ENCODE measurements around the gene SYNGR1.
A peak's percentile ranks its signal among the peaks of the same experiment; 100 is the strongest.

Gene SYNGR1

GRCh38 chr22:39349967-39350726, at the start of gene SYNGR1:
SYNGR1 (plus strand) TSS chr22:39349991; CDS start chr22:39350011, 20 bp downstream.
- no peak for DNase-seq (ENCODE audit: low read depth)

GRCh38 chr22:39300186-39300830, 49.5 kb upstream of the SYNGR1 start:
- no peak for DNase-seq (ENCODE audit: low read depth)

GRCh38 chr22:39301108-39301507, 48.7 kb upstream of the SYNGR1 start:
- DNase-seq (ENCODE audit: low read depth), result no peak

GRCh38 chr22:39301926-39302325, 47.9 kb upstream of the SYNGR1 start:
- DNase-seq (ENCODE audit: low read depth), result no peak

- DNase-seq (ENCODE audit: low read depth), result no peak
These were observed 47.3 kb upstream of the SYNGR1 start for GRCh38 chr22:39302431-39302960.

- DNase-seq (ENCODE audit: low read depth), result no peak
These were observed 46.4 kb upstream of the SYNGR1 start for GRCh38 chr22:39303358-39303757.

- no peak for DNase-seq (ENCODE audit: low read depth)
These were observed 45.7 kb upstream of the SYNGR1 start for GRCh38 chr22:39303892-39304671.

GRCh38 chr22:39306456-39307361, 43.1 kb upstream of the SYNGR1 start:
- DNase-seq (ENCODE audit: low read depth), result no peak

GRCh38 chr22:39308614-39309363, 41.0 kb upstream of the SYNGR1 start:
- DNase-seq (ENCODE audit: low read depth), result peak; percentile 96

GRCh38 chr22:39309364-39309861, 40.4 kb upstream of the SYNGR1 start:
- no peak for DNase-seq (ENCODE audit: low read depth)

- peak; percentile 73 for DNase-seq (ENCODE audit: low read depth)
These were observed 39.7 kb upstream of the SYNGR1 start for GRCh38 chr22:39309881-39310714.

- DNase-seq (ENCODE audit: low read depth), result no peak
These were observed 38.0 kb upstream of the SYNGR1 start for GRCh38 chr22:39311592-39312400.

- DNase-seq (ENCODE audit: low read depth), result no peak
These were observed 37.4 kb upstream of the SYNGR1 start for GRCh38 chr22:39312410-39312809.

- no peak for DNase-seq (ENCODE audit: low read depth)
These were observed 36.4 kb upstream of the SYNGR1 start for GRCh38 chr22:39313258-39314001.

GRCh38 chr22:39314251-39314971, 35.4 kb upstream of the SYNGR1 start:
- DNase-seq (ENCODE audit: low read depth), result no peak

- no peak for DNase-seq (ENCODE audit: low read depth)
These were observed 34.4 kb upstream of the SYNGR1 start for GRCh38 chr22:39315389-39315788.

GRCh38 chr22:39316440-39317083, 33.2 kb upstream of the SYNGR1 start:
- peak; percentile 93 for DNase-seq (ENCODE audit: low read depth)

Measured in amniotic epithelial cell (primary cell).